Measurements from ENCODE around the gene PAGE1.

Gene PAGE1

GRCh38 chrX:49710744-49711319 is 15.0 kb upstream of the PAGE1 start:
- H4K20me1 ChIP-seq, result no peaks in the 10 kb centered on the region; a peak in 1 of 22 replicates
- H3K4me1 ChIP-seq, result no peaks in the 10 kb centered on the region
- H3K9ac ChIP-seq, result no peak overlapping the region
- H3K4me2 ChIP-seq, result no peak overlapping the region
- no peak overlapping the region for H3K27ac ChIP-seq
- H3K27me3 ChIP-seq, result peaks cover 91 to 98% (median 96%) of the 10 kb centered on the region in 11 experiments
- H3K9me3 ChIP-seq (replicated peaks in 1 of 11), result 0 out of 22 replicates have a peak, but pooled peaks cover 0 to under 1% (median 0%) of the 10 kb centered on the region in 11 experiments
- no peak for TF ChIP-seq Cebpa-rat (IDR thresholded peaks at IDR 0.05)
- no peak overlapping the region for H3K4me3 ChIP-seq
- H3K36me3 ChIP-seq, result no peaks in the 10 kb centered on the region

- Histone ChIP-seq H3K9ac (no peak overlapping the region), H3K4me2 (no peak overlapping the region), H3K27me3 (peaks cover 89 to 97% (median 96%) of the 10 kb centered on the region in 11 experiments), H3K36me3 (no peaks in the 10 kb centered on the region), H3K27ac (no peak overlapping the region), H4K20me1 (no peaks in the 10 kb centered on the region; a peak in 2 of 22 replicates), H3K4me1 (peaks cover 0 to 4% (median 0%) of the 10 kb centered on the region in 10 experiments; a peak in 2 of 20 replicates), H3K9me3 (replicated peaks in 1 of 11) (no peaks in the 10 kb centered on the region), H3K4me3 (no peak overlapping the region)
- no peak for TF ChIP-seq Cebpa-rat (IDR thresholded peaks at IDR 0.05)
Measured at GRCh38 chrX:49704691-49705404, 9.1 kb upstream of the PAGE1 start.

GRCh38 chrX:49701933-49702332 is 6.1 kb upstream of the PAGE1 start:
- no peak for TF ChIP-seq Cebpa-rat (IDR thresholded peaks at IDR 0.05)
- no peak overlapping the region for H3K4me3 ChIP-seq
- no peaks in the 10 kb centered on the region for H3K36me3 ChIP-seq
- H3K27ac ChIP-seq, result no peak overlapping the region
- H4K20me1 ChIP-seq, result no peaks in the 10 kb centered on the region; a peak in 2 of 22 replicates
- peaks cover 0 to 12% (median under 1%) of the 10 kb centered on the region in 11 experiments; a peak in 10 of 22 replicates for H3K9me3 ChIP-seq (replicated peaks in 1 of 11)
- H3K9ac ChIP-seq, result no peak overlapping the region
- peaks cover 92 to 100% (median 100%) of the 10 kb centered on the region in 11 experiments for H3K27me3 ChIP-seq
- peaks cover 0 to 4% (median 0%) of the 10 kb centered on the region in 10 experiments; a peak in 2 of 20 replicates for H3K4me1 ChIP-seq
- H3K4me2 ChIP-seq, result no peak overlapping the region

GRCh38 chrX:49701323-49701722 is 5.5 kb upstream of the PAGE1 start:
- H3K27me3 ChIP-seq, result peaks cover 90 to 100% (median 100%) of the 10 kb centered on the region in 11 experiments
- no peak overlapping the region for H3K4me2 ChIP-seq
- peaks cover 0 to 18% (median 7%) of the 10 kb centered on the region in 11 experiments; a peak in 13 of 22 replicates for H3K9me3 ChIP-seq (replicated peaks in 1 of 11)
- peaks cover 0 to 4% (median 0%) of the 10 kb centered on the region in 10 experiments; a peak in 2 of 20 replicates for H3K4me1 ChIP-seq
- no peaks in the 10 kb centered on the region for H3K36me3 ChIP-seq
- TF ChIP-seq Cebpa-rat (IDR thresholded peaks at IDR 0.05), result no peak
- no peak overlapping the region for H3K27ac ChIP-seq
- no peaks in the 10 kb centered on the region; a peak in 2 of 22 replicates for H4K20me1 ChIP-seq
- no peak overlapping the region for H3K4me3 ChIP-seq
- H3K9ac ChIP-seq, result no peak overlapping the region

GRCh38 chrX:49675075-49675719 is 20.6 kb downstream of the PAGE1 start:
- TF ChIP-seq Cebpa-rat (IDR thresholded peaks at IDR 0.05), result no peak

DNA sequence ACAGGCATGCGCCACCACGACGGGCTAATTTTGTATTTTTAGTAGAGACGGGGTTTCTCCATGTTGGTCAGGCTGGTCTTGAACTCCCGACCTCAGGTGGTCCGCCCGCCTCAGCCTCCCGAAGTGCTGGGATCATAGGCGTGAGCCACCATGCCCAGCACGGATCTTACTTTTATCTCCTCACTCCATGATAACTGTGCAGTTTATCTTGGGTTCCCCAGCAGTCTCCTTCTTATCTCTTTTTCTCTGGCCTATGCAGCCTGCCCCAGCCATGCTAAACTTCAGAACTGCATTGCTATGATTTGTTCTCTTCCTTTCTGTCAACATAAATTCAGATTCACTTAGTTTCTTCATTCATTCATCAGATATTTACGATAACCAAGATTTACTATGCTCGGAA is 22.4 kb downstream of the PAGE1 start:
- no peak overlapping the region for H3K4me2 ChIP-seq
- H3K36me3 ChIP-seq, result no peaks in the 10 kb centered on the region
- 0 out of 20 replicates have a peak, but pooled peaks cover 0 to 6% (median 0%) of the 10 kb centered on the region in 10 experiments for H3K4me1 ChIP-seq
- no peak overlapping the region for H3K4me3 ChIP-seq
- peaks cover 58 to 92% (median 86%) of the 10 kb centered on the region in 11 experiments for H3K27me3 ChIP-seq
- TF ChIP-seq Cebpa-rat (IDR thresholded peaks at IDR 0.05), result no peak
- no peak overlapping the region for H3K9ac ChIP-seq
- no peak overlapping the region for H3K27ac ChIP-seq
- H4K20me1 ChIP-seq, result no peaks in the 10 kb centered on the region; a peak in 3 of 22 replicates
- H3K9me3 ChIP-seq (replicated peaks in 1 of 11), result peaks cover 0 to 13% (median 6%) of the 10 kb centered on the region in 11 experiments; a peak in 12 of 22 replicates

More at GRCh38 chrX:49675075-49675719, 20.6 kb downstream of the PAGE1 start:
- no peak overlapping the region for H3K4me3 ChIP-seq
- no peaks in the 10 kb centered on the region for H3K36me3 ChIP-seq
- 0 out of 20 replicates have a peak, but pooled peaks cover 0 to 6% (median 0%) of the 10 kb centered on the region in 10 experiments for H3K4me1 ChIP-seq
- peaks cover 0 to 14% (median 6%) of the 10 kb centered on the region in 11 experiments; a peak in 12 of 22 replicates for H3K9me3 ChIP-seq (replicated peaks in 1 of 11)
- no peaks in the 10 kb centered on the region; a peak in 3 of 22 replicates for H4K20me1 ChIP-seq
- H3K27ac ChIP-seq, result no peak overlapping the region
- H3K9ac ChIP-seq, result no peak overlapping the region
- peaks cover 59 to 92% (median 87%) of the 10 kb centered on the region in 11 experiments for H3K27me3 ChIP-seq
- no peak overlapping the region for H3K4me2 ChIP-seq

GRCh38 chrX:49664824-49665223 is 31.0 kb downstream of the PAGE1 start:
- H3K4me1 ChIP-seq, result no peaks in the 10 kb centered on the region

DNA sequence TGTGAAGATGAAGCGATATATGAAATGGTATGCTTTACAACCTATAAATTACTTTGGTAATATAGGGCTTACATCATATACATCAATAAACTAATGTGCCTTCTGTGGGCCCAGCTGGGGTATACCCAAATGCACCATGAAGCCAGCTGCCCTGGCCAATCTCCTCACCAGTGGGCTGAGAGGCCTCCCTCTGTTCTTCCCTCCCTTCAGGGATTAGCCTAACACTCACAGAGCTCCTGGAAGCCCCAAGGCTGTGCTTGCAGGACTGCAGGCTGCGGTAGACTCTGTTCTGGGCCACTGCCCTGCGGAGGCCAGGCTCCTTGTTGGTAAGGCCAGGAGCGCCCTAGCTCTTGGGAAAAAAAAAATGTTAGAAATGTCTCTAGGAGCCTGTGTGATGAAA is 33.9 kb downstream of the PAGE1 start:
- peaks cover 0 to 4% (median 0%) of the 10 kb centered on the region in 11 experiments; a peak in 2 of 22 replicates for H4K20me1 ChIP-seq
- no peaks in the 10 kb centered on the region for H3K4me1 ChIP-seq
- TF ChIP-seq Cebpa-rat (IDR thresholded peaks at IDR 0.05), result no peak
- H3K4me3 ChIP-seq, result no peak overlapping the region
- peaks cover 0 to 8% (median 0%) of the 10 kb centered on the region in 11 experiments; a peak in 3 of 22 replicates for H3K9me3 ChIP-seq (replicated peaks in 1 of 11)
- no peak overlapping the region for H3K4me2 ChIP-seq
- H3K27ac ChIP-seq, result no peak overlapping the region
- H3K9ac ChIP-seq, result no peak overlapping the region
- H3K27me3 ChIP-seq, result peaks cover 70 to 98% (median 94%) of the 10 kb centered on the region in 11 experiments
- no peaks in the 10 kb centered on the region for H3K36me3 ChIP-seq

More at GRCh38 chrX:49664824-49665223, 31.0 kb downstream of the PAGE1 start:
- H4K20me1 ChIP-seq, result peaks cover 0 to 4% (median 0%) of the 10 kb centered on the region in 11 experiments; a peak in 2 of 22 replicates
- H3K27me3 ChIP-seq, result peaks cover 76 to 100% (median 97%) of the 10 kb centered on the region in 11 experiments
- H3K9me3 ChIP-seq (replicated peaks in 1 of 11), result peaks cover 0 to 20% (median 6%) of the 10 kb centered on the region in 11 experiments; a peak in 8 of 22 replicates
- H3K9ac ChIP-seq, result no peak overlapping the region
- TF ChIP-seq Cebpa-rat (IDR thresholded peaks at IDR 0.05), result 0 out of 22 replicates have a peak, but pooled peaks of 1 of the 11 experiments have one; percentile 27
- no peak overlapping the region for H3K27ac ChIP-seq
- H3K36me3 ChIP-seq, result no peaks in the 10 kb centered on the region
- no peak overlapping the region for H3K4me2 ChIP-seq
- H3K4me3 ChIP-seq, result no peak overlapping the region
